H1 (cell line): ENCODE data around the gene SEL1L3. TPM values are rescaled to one million over a fixed set of nuclear protein-coding genes. Genes with fewer than 3 reads are reported as not detected.
A peak's percentile ranks its signal among the peaks of the same experiment; 100 is the strongest.

Experiments used
- CTCF ChIA-PET: fragments of 300-600 bp; sonication (Branson Sonifier 250); formaldehyde crosslinking; loops from one replicate; lab custom pipeline; 2021; ENCODE audit not compliant: partially characterized antibody; lab: Charles Lee
- POLR2A ChIA-PET: fragments of 300-600 bp; sonication (Branson Sonifier 250); formaldehyde crosslinking; loops from one replicate; lab custom pipeline; 2021; ENCODE audit warnings: inconsistent platforms; ENCODE audit not compliant: partially characterized antibody; lab: Charles Lee
- DNase-seq, 2 experiments: peaks; one replicate each; pipeline versions ENCODE4 v3.0.0 to v3.0.0-alpha.2; 2010 to 2022; ENCODE audit warnings: low spot score in 2 of 2, low read depth in 1 of 2, mixed read lengths in 1 of 2
- FAIRE-seq: peaks from 2 replicates; lab custom pipeline; 2011; peaks lifted over from hg19 to GRCh38; lab: Jason Lieb, UNC
- H2AFZ ChIP-seq: 2 replicates; pipeline ENCODE4 v1.8.1; 2012; ENCODE audit warnings: low read length, inconsistent platforms
- H2AK5ac ChIP-seq: 2 replicates; pipeline ENCODE4 v1.6.1; 2013; ENCODE audit warnings: low read depth, low read length
- H2BK120ac ChIP-seq: replicated peaks from 2 replicates; pipeline ENCODE3; 2013; ENCODE audit warnings: low read depth, low read length, inconsistent platforms
- H2BK12ac ChIP-seq: 2 replicates; pipeline ENCODE4 v1.6.1; 2013; ENCODE audit warnings: low read depth, low read length
- H2BK15ac ChIP-seq: 2 replicates; pipeline ENCODE4 v1.6.1; 2013; ENCODE audit warnings: low read length
- H2BK20ac ChIP-seq: 2 replicates; pipeline ENCODE4 v1.6.1; 2013; ENCODE audit warnings: low read length
- H2BK5ac ChIP-seq: 2 replicates; pipeline ENCODE4 v1.6.1; 2013; ENCODE audit warnings: low read depth, low read length
- H3K14ac ChIP-seq: 2 replicates; pipeline ENCODE4 v1.6.1; 2013; ENCODE audit warnings: inconsistent platforms; ENCODE audit not compliant: insufficient read length
- H3K18ac ChIP-seq: 2 replicates; pipeline ENCODE4 v1.6.1; 2013; ENCODE audit warnings: low read length; ENCODE audit errors: extremely low read depth
- H3K23ac ChIP-seq: 2 replicates; pipeline ENCODE4 v1.6.1; 2013; ENCODE audit warnings: inconsistent platforms; ENCODE audit not compliant: insufficient read length
- H3K23me2 ChIP-seq: 2 replicates; pipeline ENCODE4 v1.6.1; 2013; ENCODE audit warnings: low read depth, low read length
- H3K27ac ChIP-seq: 2 replicates; pipeline ENCODE4 v1.6.1; 2011; ENCODE audit warnings: low read depth, low read length, inconsistent platforms
- H3K27me3 ChIP-seq, 4 experiments: replicated peaks in 1 of 4; 1 replicate in 1 of 4; 2 replicates in 3 of 4; pipeline versions ENCODE4 v1.6.1 to v1.8.1; 2011 to 2013; ENCODE audit warnings: low read length in 3 of 4, mild to moderate bottlenecking in 3 of 4, inconsistent platforms in 2 of 4, mixed read lengths in 2 of 4, moderate library complexity in 1 of 4; ENCODE audit not compliant: control insufficient read depth in 3 of 4, insufficient read depth in 3 of 4; ENCODE audit errors: extremely low read depth in 1 of 4
- H3K36me3 ChIP-seq, 4 experiments: 2 replicates each; pipeline versions ENCODE4 v1.6.1 to v1.8.1; 2011 to 2013; ENCODE audit warnings: mild to moderate bottlenecking in 4 of 4, low read length in 3 of 4, moderate library complexity in 2 of 4, control low read depth in 1 of 4, inconsistent platforms in 1 of 4; ENCODE audit not compliant: insufficient read depth in 4 of 4, control insufficient read depth in 2 of 4
- H3K4ac ChIP-seq: replicated peaks from 2 replicates; pipeline ENCODE3; 2013; ENCODE audit warnings: low read length, low read depth, mixed read lengths, inconsistent platforms; ENCODE audit not compliant: insufficient read length
- H3K4me1 ChIP-seq, 4 experiments: replicated peaks in 1 of 4; 1 replicate in 1 of 4; 2 replicates in 3 of 4; pipeline versions ENCODE4 v1.6.1 to v1.8.1; 2011 to 2013; ENCODE audit warnings: low read length in 3 of 4, inconsistent platforms in 2 of 4, mixed read lengths in 1 of 4; ENCODE audit not compliant: insufficient read depth in 4 of 4, control insufficient read depth in 3 of 4
- H3K4me2 ChIP-seq, 2 experiments: 2 replicates each; pipeline versions ENCODE4 v1.6.1 to v1.8.1; 2011 to 2013; ENCODE audit warnings: low read depth in 2 of 2, low read length in 2 of 2, control low read depth in 1 of 2, inconsistent platforms in 1 of 2, mild to moderate bottlenecking in 1 of 2; ENCODE audit not compliant: insufficient read depth in 1 of 2
- H3K4me3 ChIP-seq, 4 experiments: fragments of 200-600, 300-600 bp in 1 of 4; sonication (generic), shearing (Covaris generic), sonication (Bioruptor Twin) in 1 of 4; 2 replicates each; pipeline versions ENCODE4 v1.5.1 to v1.8.1; 2011 to 2016; ENCODE audit warnings: low read length in 4 of 4, low read depth in 3 of 4, control low read depth in 2 of 4, inconsistent platforms in 2 of 4, mild to moderate bottlenecking in 2 of 4, mixed read lengths in 1 of 4, moderate library complexity in 1 of 4; ENCODE audit not compliant: insufficient read depth in 2 of 4; ENCODE audit errors: extremely low read depth in 1 of 4
- H3K56ac ChIP-seq: replicated peaks from 2 replicates; pipeline ENCODE3; 2013; ENCODE audit warnings: low read depth, mild to moderate bottlenecking, mixed read lengths, low read length, inconsistent platforms; ENCODE audit not compliant: insufficient read length
- H3K79me1 ChIP-seq: 2 replicates; pipeline ENCODE4 v1.6.1; 2013; ENCODE audit warnings: low read depth, low read length, control low read depth
- H3K79me2 ChIP-seq, 2 experiments: 2 replicates each; pipeline versions ENCODE4 v1.6.1 to v1.8.1; 2012 to 2013; ENCODE audit warnings: low read length in 2 of 2, mild to moderate bottlenecking in 2 of 2, inconsistent platforms in 1 of 2; ENCODE audit not compliant: insufficient read depth in 2 of 2, control insufficient read depth in 1 of 2
- H3K9ac ChIP-seq, 4 experiments: replicated peaks in 1 of 4; 1 replicate in 1 of 4; 2 replicates in 3 of 4; pipeline versions ENCODE4 v1.6.1 to v1.8.1; 2011 to 2013; ENCODE audit warnings: low read depth in 3 of 4, low read length in 3 of 4, control low read depth in 2 of 4, mild to moderate bottlenecking in 2 of 4, moderate library complexity in 2 of 4, inconsistent platforms in 1 of 4; ENCODE audit errors: extremely low read depth in 1 of 4
- H3K9me3 ChIP-seq, 2 experiments: 2 replicates each; pipeline versions ENCODE4 v1.6.1 to v1.8.1; 2012 to 2013; ENCODE audit warnings: mild to moderate bottlenecking in 2 of 2, moderate library complexity in 2 of 2, control low read depth in 1 of 2, inconsistent platforms in 1 of 2, low read depth in 1 of 2, low read length in 1 of 2, mixed read lengths in 1 of 2; ENCODE audit not compliant: insufficient read depth in 2 of 2
- H4K20me1 ChIP-seq, 2 experiments: replicated peaks in 1 of 2; 2 replicates each; pipeline versions ENCODE3 to v1.8.1; 2011 to 2013; ENCODE audit warnings: inconsistent platforms in 2 of 2, low read length in 2 of 2, mild to moderate bottlenecking in 1 of 2; ENCODE audit not compliant: insufficient read depth in 2 of 2, control insufficient read depth in 1 of 2
- H4K5ac ChIP-seq: 2 replicates; pipeline ENCODE4 v1.6.1; 2013; ENCODE audit warnings: low read length, low read depth, mixed read lengths, inconsistent platforms; ENCODE audit not compliant: insufficient read length
- H4K8ac ChIP-seq: 2 replicates; pipeline ENCODE4 v1.8.0; 2013; ENCODE audit warnings: mild to moderate bottlenecking, moderate library complexity, low read length, inconsistent platforms; ENCODE audit not compliant: insufficient read depth; ENCODE audit errors: extremely low read depth
- H4K91ac ChIP-seq: replicated peaks from 2 replicates; pipeline ENCODE3; 2013; ENCODE audit warnings: low read length, mixed read lengths, inconsistent platforms; ENCODE audit not compliant: insufficient read length
- ASH2L ChIP-seq: fragments of 200-600, 300-600 bp; sonication (generic); IDR thresholded peaks from one replicate; pipeline ENCODE4 v1.7.1; 2017; ENCODE audit warnings: low read length
- CBX5 ChIP-seq: fragments of 300-800, 300-1000 bp; sonication (generic); IDR thresholded peaks from 2 replicates; pipeline ENCODE4 v1.7.1; 2016; ENCODE audit warnings: antibody characterized with exemption, low read length, low read depth
- FOSL1 ChIP-seq: IDR thresholded peaks from 2 replicates; pipeline ENCODE4 v1.6.1; 2011; ENCODE audit warnings: mild to moderate bottlenecking, low read depth, low read length, moderate library complexity; ENCODE audit not compliant: insufficient read depth
- RBBP5 ChIP-seq: IDR thresholded peaks from 2 replicates; pipeline ENCODE4 v1.7.1; 2012; ENCODE audit warnings: low read depth, mild to moderate bottlenecking, inconsistent platforms, low read length, moderate library complexity, borderline replicate concordance
- SIN3A ChIP-seq, 2 experiments: IDR thresholded peaks in 1 of 2; conservative IDR thresholded peaks in 1 of 2; 2 replicates each; pipeline ENCODE4 v1.6.1; 2011 to 2012; ENCODE audit warnings: low read length in 2 of 2, improper control_type of control experiment in 1 of 2, low read depth in 1 of 2, mild to moderate bottlenecking in 1 of 2
- SIRT6 ChIP-seq: IDR thresholded peaks from one replicate; pipeline ENCODE4 v1.7.1; 2012; ENCODE audit warnings: low read length, inconsistent platforms
- TAF1 ChIP-seq: IDR thresholded peaks from 2 replicates; pipeline ENCODE4 v1.6.1; 2011; ENCODE audit warnings: mild to moderate bottlenecking, low read depth, low read length
- TBP ChIP-seq: IDR thresholded peaks from 2 replicates; pipeline ENCODE4 v1.6.1; 2011; ENCODE audit warnings: low read depth, low read length, improper control_type of control experiment
- WGBS, 2 experiments: shearing (Covaris generic) in 1 of 2; methylation state at CpG; one replicate each; pipeline versions ENCODE4 v1.1.6 to v1.1.7; 2013 to 2015; ENCODE audit warnings: low lambda C conversion rate in 2 of 2, mixed read lengths in 2 of 2, inconsistent platforms in 1 of 2, low coverage in 1 of 2, missing lambda C conversion rate in 1 of 2; ENCODE audit not compliant: insufficient replicate concordance in 2 of 2, insufficient coverage in 1 of 2, insufficient read length in 1 of 2; ENCODE audit errors: extremely low coverage in 1 of 2, missing lambda C conversion rate in 1 of 2; 5-methylcytosine and 5-hydroxymethylcytosine counted together
- polyA plus RNA-seq, 7 experiments: library from polyadenylated mRNA; depleted of rRNA in 3 of 7; stranded (reverse) in 5 of 7; unstranded in 2 of 7; fragments of >200 nt in 5 of 7; fragments of 200-250 nt in 2 of 7; gene quantifications; 1 replicate in 5 of 7; 2 replicates in 1 of 7; 4 replicates in 1 of 7; pipeline versions ENCODE4 v1.2.1 to v1.2.3, GENCODE V29; 2011 to 2013; ENCODE audit warnings: missing spikeins in 2 of 7, mixed read lengths in 2 of 7
- total RNA-seq: library from RNA; stranded (reverse); fragmentation: NEBNext Ultra II Directional; extraction: Animal tissue kit (Norgen Biotek cat#: 25700); gene quantifications from 2 replicates; pipeline ENCODE4 v1.2.1, GENCODE V29; 2021

Gene SEL1L3
- total and polyA plus RNA-seq, 2 of the 8 experiments (the other 6 are each of a cell fraction or from before 2014, with no cell fraction given): 18.2 to 54.0 TPM

DNA sequence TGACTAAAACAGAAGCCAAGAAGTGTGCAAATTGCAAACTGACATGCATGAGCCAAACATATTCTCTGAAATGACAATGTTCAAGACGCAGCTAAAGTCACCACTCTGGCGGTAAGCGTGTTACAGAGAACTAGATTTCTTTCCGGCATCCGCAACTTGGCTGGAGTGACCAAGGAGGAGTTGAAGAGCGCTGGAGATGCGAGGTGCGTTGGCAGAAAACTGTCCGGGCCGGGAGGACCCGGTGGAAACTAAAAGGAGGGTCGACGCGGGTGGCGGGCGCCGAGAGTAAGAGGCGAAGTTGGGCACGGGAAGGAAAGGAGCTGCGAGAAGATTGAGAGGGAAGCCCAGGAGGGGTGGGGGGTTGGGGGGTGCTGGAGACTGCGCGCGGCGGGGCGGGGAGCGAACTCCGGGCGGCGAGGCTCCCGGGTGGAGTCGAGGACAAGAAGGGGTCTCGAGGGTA lies 807 bp downstream of the SEL1L3 start:
- Histone ChIP-seq H3K18ac (no peak overlapping the region; the same call in 1 of the 2 replicates), H3K4me3 (peak overlapping the region; percentile 46 to 78 (median 72)), H4K91ac (no peak overlapping the region), H2AK5ac (no peak overlapping the region), H3K4me1 (peaks cover 3 to 17% (median 9%) of the 10 kb centered on the region in 4 experiments; a peak in 5 of 7 replicates), H3K23ac (no peak overlapping the region), H2BK120ac (no peak overlapping the region), H3K79me1 (0 out of 2 replicates have a peak, but pooled peaks cover 3% of the 10 kb centered on the region), H3K79me2 (peaks cover 0 to 46% of the 10 kb centered on the region in 2 experiments; a peak in 2 of 4 replicates), H3K14ac (no peak overlapping the region), H4K8ac (peak overlapping the region; percentile 19; the same call in 1 of the 2 replicates), H3K23me2 (peaks cover 6% of the 10 kb centered on the region; the same call in 1 of the 2 replicates), H3K4ac (no peak overlapping the region), H3K9ac (peak overlapping the region; percentile 13 to 89 (median 47); a peak in 5 of 7 replicates), H2BK12ac (no peak overlapping the region), H4K5ac (no peak overlapping the region), H2BK15ac (no peak overlapping the region), H3K27ac (no peak overlapping the region), H3K36me3 (no peaks in the 10 kb centered on the region), H3K56ac (peak overlapping the region; percentile 22), H2BK20ac (no peak overlapping the region), H3K27me3 (peaks cover 0 to 10% (median 0%) of the 10 kb centered on the region in 4 experiments; a peak in 2 of 7 replicates), H3K9me3 (no peaks in the 10 kb centered on the region), H2AFZ (no peak overlapping the region), H3K4me2 (peak overlapping the region; percentile 59 to 69), H2BK5ac (no peak overlapping the region; the same call in 1 of the 2 replicates), H4K20me1 (peaks cover 0 to 6% of the 10 kb centered on the region in 2 experiments)
- no peak for FAIRE-seq
- ChIA-PET CTCF (interaction anchor here (0.7 to 1.3 kb wide), 4 partner anchors 63 to 208 kb away, joined by 3 to 5 read pairs (median 3); no protein-coding TSS in a partner anchor), POLR2A (interaction anchor here (0.6 to 1.2 kb wide), 5 partner anchors 8 to 180 kb away, joined by 3 to 6 read pairs (median 3); partner anchors contain the start of gene SMIM20)
- no peak for TF ChIP-seq SIN3A (conservative IDR thresholded peaks at IDR 0.05 in 1 of 2, IDR thresholded peaks at IDR 0.05 in 1 of 2; ENCODE audit: low read depth in 1 of 2, low read length in 2 of 2)
- no peak for TF ChIP-seq FOSL1
- TF ChIP-seq CBX5: no peak
- TF ChIP-seq SIRT6: no peak
- peak; percentile 8; the same call in 1 of the 2 replicates for TF ChIP-seq RBBP5
- no peak for TF ChIP-seq TBP
- TF ChIP-seq ASH2L: peak; percentile 80
- TF ChIP-seq TAF1: peak; percentile 32
- peak in 1 of 2 experiments; percentile 57 for DNase-seq
- WGBS, 2 experiments: 1% methylated on average over 20 of the region's 32 CpGs; no CpG with 5 or more reads in 1 of the 2 experiments
